Mammary epithelial cell (primary cell): Measurements from ENCODE around the gene PJVK.

Source experiments
- EZH2 ChIP-seq: IDR thresholded peaks from 2 replicates; pipeline ENCODE4 v1.6.1; 2012; ENCODE audit warnings: low read length, inconsistent platforms, borderline replicate concordance
- TF ChIP-seq, protein P1 (sequence below), 2 donors: IDR thresholded peaks in 1 of 2; conservative IDR thresholded peaks in 1 of 2; 2 replicates each; pipeline ENCODE4 v1.5.1; 2011 to 2012; ENCODE audit warnings: inconsistent platforms in 2 of 2, low read length in 2 of 2, mild to moderate bottlenecking in 2 of 2, control low read depth in 1 of 2, low read depth in 1 of 2; ENCODE audit not compliant: insufficient read depth in 1 of 2; ENCODE audit errors: extremely low read depth in 1 of 2

DNA sequence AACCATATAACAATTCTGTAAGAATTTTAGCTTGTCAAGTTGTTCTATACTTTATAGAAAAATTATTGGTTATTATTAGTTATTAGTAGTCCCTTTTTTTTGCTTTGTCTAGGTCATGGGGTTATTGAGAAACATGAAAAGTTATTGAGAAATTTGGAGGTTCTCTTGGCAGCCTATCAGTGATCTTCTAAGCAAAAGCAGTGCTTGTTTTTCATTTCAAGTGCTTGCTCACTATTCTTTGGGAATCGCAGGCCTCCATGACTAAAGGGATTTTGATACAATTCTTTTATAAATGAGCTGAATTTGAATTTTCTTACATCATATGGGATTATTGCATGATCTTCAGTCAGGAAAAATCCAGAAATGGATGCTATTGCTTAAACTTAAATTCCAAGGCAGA, 54.9 kb downstream of the PJVK start:
- TF ChIP-seq, protein P1, sequence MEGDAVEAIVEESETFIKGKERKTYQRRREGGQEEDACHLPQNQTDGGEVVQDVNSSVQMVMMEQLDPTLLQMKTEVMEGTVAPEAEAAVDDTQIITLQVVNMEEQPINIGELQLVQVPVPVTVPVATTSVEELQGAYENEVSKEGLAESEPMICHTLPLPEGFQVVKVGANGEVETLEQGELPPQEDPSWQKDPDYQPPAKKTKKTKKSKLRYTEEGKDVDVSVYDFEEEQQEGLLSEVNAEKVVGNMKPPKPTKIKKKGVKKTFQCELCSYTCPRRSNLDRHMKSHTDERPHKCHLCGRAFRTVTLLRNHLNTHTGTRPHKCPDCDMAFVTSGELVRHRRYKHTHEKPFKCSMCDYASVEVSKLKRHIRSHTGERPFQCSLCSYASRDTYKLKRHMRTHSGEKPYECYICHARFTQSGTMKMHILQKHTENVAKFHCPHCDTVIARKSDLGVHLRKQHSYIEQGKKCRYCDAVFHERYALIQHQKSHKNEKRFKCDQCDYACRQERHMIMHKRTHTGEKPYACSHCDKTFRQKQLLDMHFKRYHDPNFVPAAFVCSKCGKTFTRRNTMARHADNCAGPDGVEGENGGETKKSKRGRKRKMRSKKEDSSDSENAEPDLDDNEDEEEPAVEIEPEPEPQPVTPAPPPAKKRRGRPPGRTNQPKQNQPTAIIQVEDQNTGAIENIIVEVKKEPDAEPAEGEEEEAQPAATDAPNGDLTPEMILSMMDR (conservative IDR thresholded peaks at IDR 0.05 in 1 of 2, IDR thresholded peaks at IDR 0.05 in 1 of 2; ENCODE audit: extremely low read depth in 1 of 2, insufficient read depth in 1 of 2, low read depth in 1 of 2, low read length in 2 of 2): no peak
- no peak for TF ChIP-seq EZH2
